ENCODE data around the gene BTF3L4. TPM values are rescaled to one million over a fixed set of nuclear protein-coding genes. Genes with fewer than 3 reads are reported as not detected.

Gene BTF3L4
- total RNA-seq, result 53.0 and 55.3 TPM in 2 replicates

GRCh38 chr1:52056163-52056936 lies at the start of gene BTF3L4:
Gene BTF3L4, plus strand, starts transcription at chr1:52056295. Its CDS starts 3,553 bp downstream, at chr1:52059848.

GRCh38 chr1:52033190-52034049 lies 22.7 kb upstream of the BTF3L4 start, which contains the start of gene KTI12:
Gene KTI12, minus strand, starts transcription at chr1:52033810. Its CDS starts 49 bp downstream, at chr1:52033761.

GRCh38 chr1:52055066-52055865 lies 829 bp upstream of the BTF3L4 start, which contains the start of gene TXNDC12:
Gene TXNDC12, minus strand, starts transcription at chr1:52055191. Its CDS starts 95 bp downstream, at chr1:52055096.

Other genes starting within 250 kb of the BTF3L4 start
- 86.2 and 90.9 TPM in 2 replicates for gene NRDC, start 177.6 kb upstream of the BTF3L4 start, total RNA-seq
- gene RAB3B, start 65.6 kb upstream of the BTF3L4 start, total RNA-seq, result 9.2 and 12.9 TPM in 2 replicates
- 12.2 and 12.7 TPM in 2 replicates for gene KTI12, start 22.5 kb upstream of the BTF3L4 start, total RNA-seq
- 59.4 and 67.3 TPM in 2 replicates for gene TXNDC12, start 1.1 kb upstream of the BTF3L4 start, total RNA-seq
- 16.1 and 17.5 TPM in 2 replicates for gene ZFYVE9, start 85.8 kb downstream of the BTF3L4 start, total RNA-seq